DMS53 treated with DMSO at 0.1 percent for 48 hours (cell line): ENCODE results near the gene CABP7.

ENCODE experiments used
- DNase-seq: peaks from one replicate; lab custom pipeline; 2025; ENCODE audit not compliant: unreplicated experiment; lab: John Stamatoyannopoulos, UW

Gene CABP7

GRCh38 chr22:29702000-29702930 is 17.5 kb upstream of the CABP7 start:
- no peak for DNase-seq

- no peak for DNase-seq
Measured at GRCh38 chr22:29702931-29703501, 16.8 kb upstream of the CABP7 start.

- no peak for DNase-seq
Measured at GRCh38 chr22:29703569-29704195, 16.1 kb upstream of the CABP7 start.

GRCh38 chr22:29704528-29705285 is 15.1 kb upstream of the CABP7 start:
- DNase-seq, result peak; percentile 6

- no peak for DNase-seq
Measured at GRCh38 chr22:29705651-29706050, 14.2 kb upstream of the CABP7 start.

- DNase-seq, result no peak
Measured at GRCh38 chr22:29706486-29706885, 13.3 kb upstream of the CABP7 start.

- no peak for DNase-seq
Measured at GRCh38 chr22:29707010-29707409, 12.8 kb upstream of the CABP7 start.

- DNase-seq, result no peak
Measured at GRCh38 chr22:29707471-29707870, 12.3 kb upstream of the CABP7 start.

- DNase-seq, result no peak
Measured at GRCh38 chr22:29710193-29710592, 9.6 kb upstream of the CABP7 start.

- DNase-seq, result no peak
Measured at GRCh38 chr22:29710922-29711593, 8.7 kb upstream of the CABP7 start.

- no peak for DNase-seq
Measured at GRCh38 chr22:29712119-29712518, 7.7 kb upstream of the CABP7 start.

GRCh38 chr22:29713156-29713727 is 6.6 kb upstream of the CABP7 start:
- no peak for DNase-seq

- DNase-seq, result no peak
Measured at GRCh38 chr22:29715240-29715639, 4.6 kb upstream of the CABP7 start.

- no peak for DNase-seq
Measured at GRCh38 chr22:29715705-29716104, 4.1 kb upstream of the CABP7 start.

GRCh38 chr22:29716814-29717545 is 2.8 kb upstream of the CABP7 start:
- no peak for DNase-seq

- no peak for DNase-seq
Measured at GRCh38 chr22:29717789-29718188, 2.0 kb upstream of the CABP7 start.

GRCh38 chr22:29718949-29719898 is 579 bp upstream of the CABP7 start:
- DNase-seq, result no peak

- no peak for DNase-seq
Measured at GRCh38 chr22:29720811-29721323, 1.1 kb downstream of the CABP7 start.
